Parathyroid adenoma (tissue), 2 donors: ENCODE measurements around the gene DENND6B.
A peak's percentile ranks its signal among the peaks of the same experiment; 100 is the strongest.

Source experiments
- H2AFZ ChIP-seq: fragments of 300-600 bp; sonication (generic); one replicate; pipeline ENCODE4 v1.7.0; 2017; ENCODE audit warnings: antibody characterized with exemption, mild to moderate bottlenecking
- H3K27ac ChIP-seq: fragments of 300-600 bp; sonication (generic); one replicate; pipeline ENCODE4 v1.7.0; 2017
- H3K27me3 ChIP-seq: fragments of 300-600 bp; sonication (generic); one replicate; pipeline ENCODE4 v1.7.0; 2017; ENCODE audit warnings: low read length; ENCODE audit not compliant: control insufficient read depth, insufficient read depth
- H3K36me3 ChIP-seq: fragments of 300-600 bp; sonication (generic); one replicate; pipeline ENCODE4 v1.7.0; 2017; ENCODE audit warnings: low read length; ENCODE audit not compliant: control insufficient read depth, insufficient read depth
- H3K4me1 ChIP-seq: fragments of 300-600 bp; sonication (generic); one replicate; pipeline ENCODE4 v1.7.0; 2017; ENCODE audit warnings: control low read depth
- H3K4me2 ChIP-seq: fragments of 300-600 bp; sonication (generic); one replicate; pipeline ENCODE4 v1.7.0; 2017; ENCODE audit warnings: low read length
- H3K4me3 ChIP-seq: fragments of 300-600 bp; sonication (generic); one replicate; pipeline ENCODE4 v1.7.0; 2017; ENCODE audit warnings: low read depth, low read length
- H3K79me2 ChIP-seq: fragments of 300-600 bp; sonication (generic); one replicate; pipeline ENCODE4 v1.7.0; 2017; ENCODE audit warnings: control low read depth
- H3K9ac ChIP-seq: fragments of 300-600 bp; sonication (generic); one replicate; pipeline ENCODE4 v1.7.0; 2017; ENCODE audit warnings: mild to moderate bottlenecking
- H3K9me3 ChIP-seq: fragments of 300-600 bp; sonication (generic); one replicate; pipeline ENCODE4 v1.7.0; 2017; ENCODE audit warnings: low read length; ENCODE audit not compliant: control insufficient read depth
- TF ChIP-seq, protein P1 (sequence below): fragments of 300-600 bp; sonication (generic); IDR thresholded peaks from one replicate; pipeline ENCODE4 v1.7.0; 2017; ENCODE audit warnings: antibody characterized with exemption, mild to moderate bottlenecking
- donor health status: primary hyperparathyroidism.

Gene DENND6B

DNA sequence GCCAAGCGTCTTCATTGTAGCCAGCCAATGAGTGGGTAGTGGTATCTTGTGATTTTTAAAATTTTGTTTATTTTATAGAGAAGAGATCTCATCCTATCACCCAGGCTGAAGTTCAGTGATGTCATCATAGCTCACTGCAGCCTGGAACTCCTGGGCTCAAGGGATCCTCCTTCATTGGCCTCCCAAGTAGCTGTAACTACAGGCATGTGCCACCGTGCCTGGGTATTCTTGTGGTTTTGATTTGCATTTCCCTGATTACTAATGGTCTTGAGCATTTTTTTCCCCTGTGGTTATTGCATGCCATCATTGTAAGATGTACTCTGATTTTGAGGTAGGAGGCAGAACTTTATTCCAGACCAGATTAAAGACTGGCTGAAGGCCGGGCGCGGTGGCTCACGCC is 2.4 kb upstream of the DENND6B start:
- H3K4me2 ChIP-seq, result no peak overlapping the region
- H3K79me2 ChIP-seq, result no peaks in the 10 kb centered on the region
- H3K4me3 ChIP-seq, result no peak overlapping the region
- TF ChIP-seq, protein P1, sequence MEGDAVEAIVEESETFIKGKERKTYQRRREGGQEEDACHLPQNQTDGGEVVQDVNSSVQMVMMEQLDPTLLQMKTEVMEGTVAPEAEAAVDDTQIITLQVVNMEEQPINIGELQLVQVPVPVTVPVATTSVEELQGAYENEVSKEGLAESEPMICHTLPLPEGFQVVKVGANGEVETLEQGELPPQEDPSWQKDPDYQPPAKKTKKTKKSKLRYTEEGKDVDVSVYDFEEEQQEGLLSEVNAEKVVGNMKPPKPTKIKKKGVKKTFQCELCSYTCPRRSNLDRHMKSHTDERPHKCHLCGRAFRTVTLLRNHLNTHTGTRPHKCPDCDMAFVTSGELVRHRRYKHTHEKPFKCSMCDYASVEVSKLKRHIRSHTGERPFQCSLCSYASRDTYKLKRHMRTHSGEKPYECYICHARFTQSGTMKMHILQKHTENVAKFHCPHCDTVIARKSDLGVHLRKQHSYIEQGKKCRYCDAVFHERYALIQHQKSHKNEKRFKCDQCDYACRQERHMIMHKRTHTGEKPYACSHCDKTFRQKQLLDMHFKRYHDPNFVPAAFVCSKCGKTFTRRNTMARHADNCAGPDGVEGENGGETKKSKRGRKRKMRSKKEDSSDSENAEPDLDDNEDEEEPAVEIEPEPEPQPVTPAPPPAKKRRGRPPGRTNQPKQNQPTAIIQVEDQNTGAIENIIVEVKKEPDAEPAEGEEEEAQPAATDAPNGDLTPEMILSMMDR, result no peak
- no peaks in the 10 kb centered on the region for H3K9me3 ChIP-seq
- no peaks in the 10 kb centered on the region for H3K36me3 ChIP-seq
- no peaks in the 10 kb centered on the region for H3K4me1 ChIP-seq
- no peaks in the 10 kb centered on the region for H3K27me3 ChIP-seq
- H3K27ac ChIP-seq, result no peak overlapping the region
- H3K9ac ChIP-seq, result no peak overlapping the region
- no peak overlapping the region for H2AFZ ChIP-seq

DNA sequence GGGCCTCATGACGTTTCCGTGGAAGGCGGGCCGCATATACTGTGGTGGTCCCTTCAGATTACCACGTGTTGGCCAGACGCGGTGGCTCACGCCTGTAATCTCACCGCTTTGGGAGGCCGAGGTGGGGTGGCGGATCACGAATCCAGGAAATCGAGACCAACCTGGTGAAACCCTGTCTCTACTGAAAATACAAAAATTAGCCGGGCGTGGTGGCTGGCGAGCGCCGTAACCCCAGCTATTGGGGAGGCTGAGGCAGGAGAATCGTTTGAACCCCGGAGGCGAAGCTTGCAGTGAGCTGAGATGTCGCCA is 853 bp upstream of the DENND6B start:
- Histone ChIP-seq H2AFZ (peak overlapping the region; percentile 88), H3K27ac (peak overlapping the region; percentile 76), H3K4me1 (no peaks in the 10 kb centered on the region), H3K9ac (no peak overlapping the region), H3K9me3 (no peaks in the 10 kb centered on the region), H3K4me2 (peak overlapping the region; percentile 83), H3K4me3 (peak overlapping the region; percentile 59), H3K27me3 (no peaks in the 10 kb centered on the region), H3K36me3 (no peaks in the 10 kb centered on the region), H3K79me2 (no peaks in the 10 kb centered on the region)
- TF ChIP-seq, protein P1, result no peak

GRCh38 chr22:50326225-50326955 is 422 bp downstream of the DENND6B start:
- no peak overlapping the region for H3K27ac ChIP-seq

GRCh38 chr22:50325444-50326224 is 1.2 kb downstream of the DENND6B start:
- no peak overlapping the region for H3K9ac ChIP-seq

More at GRCh38 chr22:50326225-50326955, 422 bp downstream of the DENND6B start:
- TF ChIP-seq, protein P1, result no peak
- Histone ChIP-seq H3K79me2 (no peaks in the 10 kb centered on the region), H3K9ac (no peak overlapping the region), H3K36me3 (no peaks in the 10 kb centered on the region), H3K4me1 (no peaks in the 10 kb centered on the region), H3K27me3 (no peaks in the 10 kb centered on the region), H3K9me3 (no peaks in the 10 kb centered on the region), H3K4me2 (peak overlapping the region; percentile 79), H3K4me3 (peak overlapping the region; percentile 60), H2AFZ (peak overlapping the region; percentile 50)

More at GRCh38 chr22:50325444-50326224, 1.2 kb downstream of the DENND6B start:
- H3K27me3 ChIP-seq, result no peaks in the 10 kb centered on the region
- TF ChIP-seq, protein P1, result no peak
- H3K79me2 ChIP-seq, result no peaks in the 10 kb centered on the region
- no peak overlapping the region for H2AFZ ChIP-seq
- H3K27ac ChIP-seq, result no peak overlapping the region
- H3K36me3 ChIP-seq, result no peaks in the 10 kb centered on the region
- H3K4me1 ChIP-seq, result no peaks in the 10 kb centered on the region
- H3K4me3 ChIP-seq, result no peak overlapping the region
- H3K4me2 ChIP-seq, result peak overlapping the region; percentile 79
- no peaks in the 10 kb centered on the region for H3K9me3 ChIP-seq
